Kidney (tissue), 14 donors: ENCODE data around the gene NAP1L5. TPM values are rescaled to one million over a fixed set of nuclear protein-coding genes. Genes with fewer than 3 reads are reported as not detected.
A peak's percentile ranks its signal among the peaks of the same experiment; 100 is the strongest.

Source experiments
- DNase-seq, 5 donors: peaks; one replicate each; pipeline ENCODE4 v3.0.0-alpha.2; 2013 to 2020
- FAIRE-seq: peaks from 2 replicates; lab custom pipeline; 2012; peaks lifted over from hg19 to GRCh38; lab: Jason Lieb, UNC
- H3K27ac ChIP-seq, 2 donors: one replicate each; pipeline ENCODE4 v1.7.0; 2013; ENCODE audit warnings: low read depth in 2 of 2, low read length in 2 of 2, inconsistent platforms in 1 of 2
- H3K27me3 ChIP-seq: one replicate; pipeline ENCODE4 v1.7.1; 2013; ENCODE audit warnings: low read length, inconsistent platforms; ENCODE audit not compliant: control insufficient read depth, insufficient read depth
- H3K36me3 ChIP-seq, 3 donors: one replicate each; pipeline versions ENCODE4 v1.7.0 to v1.7.1; 2013; ENCODE audit warnings: low read length in 3 of 3, control low read depth in 1 of 3, inconsistent platforms in 1 of 3; ENCODE audit not compliant: insufficient read depth in 3 of 3, control insufficient read depth in 2 of 3
- H3K4me1 ChIP-seq, 3 donors: one replicate each; pipeline versions ENCODE4 v1.7.0 to v1.7.1; 2013; ENCODE audit warnings: low read length in 3 of 3, inconsistent platforms in 1 of 3, low read depth in 1 of 3; ENCODE audit not compliant: control insufficient read depth in 2 of 3, insufficient read depth in 2 of 3
- H3K4me3 ChIP-seq, 3 donors: one replicate each; pipeline versions ENCODE4 v1.7.0 to v1.8.1; 2013; ENCODE audit warnings: low read length in 3 of 3, control low read depth in 1 of 3, inconsistent platforms in 1 of 3
- H3K9ac ChIP-seq, 3 donors: one replicate each; pipeline versions ENCODE4 v1.7.0 to v1.7.1; 2013; ENCODE audit warnings: low read length in 3 of 3, control low read depth in 1 of 3, inconsistent platforms in 1 of 3
- H3K9me3 ChIP-seq, 3 donors: one replicate each; pipeline versions ENCODE4 v1.7.0 to v1.7.1; 2013; ENCODE audit warnings: low read length in 3 of 3, control low read depth in 1 of 3, inconsistent platforms in 1 of 3; ENCODE audit not compliant: control insufficient read depth in 2 of 3, insufficient read depth in 1 of 3
- CTCF ChIP-seq: IDR thresholded peaks from 3 replicates; pipeline ENCODE4 v1.5.1; 2012; ENCODE audit warnings: mild to moderate bottlenecking, moderate library complexity, borderline replicate concordance; ENCODE audit not compliant: insufficient read depth; ENCODE audit errors: extremely low read depth
- intact Hi-C: fragments of 100-400 bp; cut with DNase I; formaldehyde crosslinking; loops from one replicate; pipeline ENCODE4 v1.11.1; 2022
- polyA plus RNA-seq: library from polyadenylated mRNA; stranded (reverse); fragments of 350-450 nt; fragmentation: Illumina TruSeq; extraction: RNeasy Lipid Tissue Mini Kit (QIAGEN cat#74804); gene quantifications from one replicate; pipeline ENCODE4 v1.2.3, GENCODE V29; 2014; ENCODE audit warnings: low read depth, low replicate concordance; ENCODE audit not compliant: insufficient read depth
- total RNA-seq: library from RNA; stranded (reverse); fragmentation: NEBNext Ultra II Directional; extraction: Animal tissue kit (Norgen Biotek cat#: 25700); gene quantifications from one replicate; pipeline ENCODE4 v1.2.1, GENCODE V29; 2021
- donor health status: control.
- donor health status: control.
- donor health status: control.
- donor health status: control.
- donor health status: control.
- donor health status: DM: yes; HTN: yes; CAD: no.
- donor health status: Normal renal cell carcinoma (clear cell type).

The NAP1L5 gene
- total and polyA plus RNA-seq, 2 donors from 2014 or later: 5.9 to 12.4 TPM

DNA sequence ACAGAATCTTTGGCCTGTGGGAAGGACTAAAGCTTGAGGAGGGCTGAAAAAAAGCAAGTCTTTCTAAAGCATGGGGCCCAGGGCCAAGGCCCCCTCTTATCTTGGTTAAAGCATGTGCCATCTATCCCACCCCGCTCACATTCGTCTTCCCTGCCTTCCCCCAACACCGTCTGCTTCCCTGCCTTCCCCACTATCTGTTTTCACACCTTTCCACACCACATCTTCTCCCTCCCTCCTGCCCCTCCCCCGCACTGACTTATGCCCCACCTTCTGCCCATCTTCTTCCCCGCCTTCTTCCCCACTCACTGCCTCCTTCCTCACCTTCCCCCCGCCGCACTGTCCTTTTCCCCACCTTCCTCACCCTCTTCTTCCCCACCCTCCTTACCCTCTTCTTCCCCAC is 890 bp upstream of the NAP1L5 start:
- intact Hi-C loops: no loop called here
- H3K27ac ChIP-seq: no peak overlapping the region
- no peak for TF ChIP-seq CTCF
- H3K9me3 ChIP-seq: no peaks in the 10 kb centered on the region
- H3K27me3 ChIP-seq: no peaks in the 10 kb centered on the region
- H3K4me3 ChIP-seq: no peak overlapping the region
- H3K4me1 ChIP-seq: no peaks in the 10 kb centered on the region
- FAIRE-seq (no peak), DNase-seq (peak in 2 of 5 donors; percentile 41 to 44)
- peaks cover 0 to 3% (median 0%) of the 10 kb centered on the region in 3 donors for H3K36me3 ChIP-seq
- no peak overlapping the region for H3K9ac ChIP-seq

GRCh38 chr4:88697141-88697540 is 488 bp downstream of the NAP1L5 start:
- Histone ChIP-seq H3K36me3 (no peaks in the 10 kb centered on the region), H3K9ac (peak overlapping the region; percentile 6 to 67 (median 60)), H3K4me1 (no peaks in the 10 kb centered on the region), H3K4me3 (peak overlapping the region; percentile 68 to 75 (median 71)), H3K27ac (peak overlapping the region in 1 of 2 donors; percentile 65), H3K9me3 (no peaks in the 10 kb centered on the region), H3K27me3 (no peaks in the 10 kb centered on the region)
- DNase-seq (peak in 4 of 5 donors; percentile 25 to 66 (median 54)), FAIRE-seq (no peak)
- intact Hi-C loops: no loop called here
- TF ChIP-seq CTCF: no peak

- FAIRE-seq (no peak), DNase-seq (peak in 2 of 5 donors; percentile 13 to 29)
- no peak overlapping the region for H3K27ac ChIP-seq
- no peaks in the 10 kb centered on the region for H3K27me3 ChIP-seq
- H3K4me3 ChIP-seq: peak overlapping the region; percentile 68 to 75 (median 71)
- H3K9ac ChIP-seq: peak overlapping the region in 1 of 3 donors; percentile 0
- no peaks in the 10 kb centered on the region for H3K36me3 ChIP-seq
- intact Hi-C loops: no loop called here
- H3K9me3 ChIP-seq: no peaks in the 10 kb centered on the region
- no peaks in the 10 kb centered on the region for H3K4me1 ChIP-seq
- no peak for TF ChIP-seq CTCF
Measured at GRCh38 chr4:88696630-88697029, 999 bp downstream of the NAP1L5 start.

DNA sequence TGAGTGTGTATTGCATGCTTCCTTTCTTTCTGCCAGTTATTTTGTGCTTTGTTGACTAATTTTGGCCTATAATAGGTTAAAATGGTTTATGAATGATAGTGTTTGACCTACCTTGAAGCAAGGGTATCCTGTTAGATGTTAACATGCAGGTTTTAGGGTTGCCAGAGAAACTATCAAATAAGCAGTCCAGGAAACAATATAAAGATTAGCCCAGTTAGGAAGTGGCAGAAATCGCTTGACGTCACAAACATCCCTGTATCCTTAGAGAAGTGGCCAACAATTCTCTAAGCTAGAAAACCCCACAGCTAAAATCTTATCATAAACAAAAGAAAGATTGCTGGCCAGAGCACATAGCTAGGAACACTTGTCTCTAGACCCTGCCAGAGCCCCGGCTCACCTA is 3.8 kb downstream of the NAP1L5 start:
- H3K9ac ChIP-seq: no peak overlapping the region
- H3K27ac ChIP-seq: no peak overlapping the region
- no peak overlapping the region for H3K4me3 ChIP-seq
- no peaks in the 10 kb centered on the region for H3K9me3 ChIP-seq
- no peaks in the 10 kb centered on the region for H3K27me3 ChIP-seq
- no peaks in the 10 kb centered on the region for H3K4me1 ChIP-seq
- no peak for FAIRE-seq
- TF ChIP-seq CTCF: no peak
- intact Hi-C loops: no loop called here
- DNase-seq: no peak
- H3K36me3 ChIP-seq: peaks cover 0 to 16% (median 10%) of the 10 kb centered on the region in 3 donors
